Measurements from ENCODE around the gene ANKRD13B.
"Not testable (repeated sequence)": the region's sequence is repeated elsewhere in the genome, so short reads cannot be mapped to it uniquely, and the experiment has no call there.

Gene ANKRD13B

GRCh38 chr17:29592850-29593551, at the start of gene ANKRD13B:
Gene ANKRD13B (plus strand): TSS chr17:29593132. CDS start chr17:29593622, 490 bp downstream.
- peak in 48 of 56 donors; percentile 28 to 83 (median 62) for DNase-seq

- DNase-seq = no peak
Observed at GRCh38 chr17:29544066-29544465, 48.9 kb upstream of the ANKRD13B start.

GRCh38 chr17:29546085-29546484, 46.8 kb upstream of the ANKRD13B start:
- DNase-seq = no peak

DNA sequence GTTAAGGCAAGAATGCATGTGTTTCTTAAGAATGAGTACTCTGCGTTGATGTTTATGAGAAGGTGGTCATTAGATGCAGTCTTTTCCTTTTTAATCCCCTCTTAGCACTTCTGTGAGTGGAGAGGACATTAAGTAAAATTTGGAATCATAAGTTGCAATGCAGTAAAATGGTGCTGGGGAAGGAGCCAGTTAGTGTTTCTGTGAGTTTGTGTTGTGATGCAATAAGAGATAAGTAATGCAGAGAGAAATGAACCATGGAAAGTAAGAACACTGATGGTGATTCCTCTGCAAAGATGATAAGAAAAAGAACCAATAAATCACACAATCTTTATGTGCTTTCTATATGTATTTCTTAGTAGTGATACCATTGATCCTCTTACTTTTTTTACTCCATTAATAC, 46.1 kb upstream of the ANKRD13B start:
- no peak for DNase-seq

DNA sequence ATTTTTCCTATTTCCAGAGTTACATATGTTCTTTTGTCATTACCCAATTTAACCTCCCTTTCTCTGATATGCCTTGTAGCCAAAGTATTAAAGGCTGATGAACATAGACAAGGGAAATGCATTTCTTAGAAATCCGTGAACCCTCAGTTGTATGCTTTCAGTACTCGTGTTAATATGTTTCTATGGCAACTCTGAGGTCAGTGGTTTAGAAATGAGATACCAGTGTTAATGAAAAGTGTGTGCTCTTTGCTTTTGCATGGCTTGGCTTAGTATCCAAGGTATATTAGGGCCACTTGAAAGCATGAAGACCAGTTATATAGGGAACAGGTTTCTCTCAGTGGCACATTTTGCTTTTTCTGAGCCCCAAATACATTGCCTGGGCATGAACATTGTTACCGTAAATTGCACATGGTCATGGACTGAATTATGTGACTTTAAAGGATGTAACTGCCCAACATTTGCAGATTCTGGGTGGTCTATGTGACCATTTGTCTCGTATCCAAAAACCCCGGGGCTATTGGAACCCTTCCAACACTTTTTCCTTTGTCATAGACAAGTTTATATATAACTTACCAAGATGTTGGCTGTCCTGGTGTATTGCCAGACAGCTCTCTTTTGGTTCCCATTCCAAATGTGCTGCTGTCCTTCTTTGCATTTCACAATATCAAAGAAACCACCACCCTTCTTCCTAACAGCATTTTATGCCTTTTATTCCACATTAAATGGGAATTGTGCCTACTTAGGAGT, 43.6 kb upstream of the ANKRD13B start:
- no peak for DNase-seq

DNA sequence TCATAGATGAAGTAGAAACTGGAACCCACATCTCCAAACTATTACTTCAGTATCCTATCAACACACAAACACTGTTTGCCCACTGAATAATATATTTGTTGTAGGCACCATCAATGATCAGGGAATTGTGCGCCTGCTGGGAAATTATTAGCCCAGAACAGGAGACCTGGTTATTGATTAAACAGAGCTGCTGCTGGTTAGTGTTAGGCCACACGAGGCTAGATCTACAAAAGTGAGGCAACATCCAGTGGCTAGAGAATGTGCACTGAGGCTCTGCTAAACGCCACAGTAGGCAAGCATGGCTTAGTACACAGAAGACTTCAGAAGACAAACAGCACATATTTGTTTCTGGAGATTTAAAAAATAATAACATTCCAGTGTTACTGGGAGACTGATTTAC, 37.1 kb upstream of the ANKRD13B start:
- no peak for DNase-seq

GRCh38 chr17:29557085-29557738, 35.7 kb upstream of the ANKRD13B start:
- no peak for DNase-seq

DNA sequence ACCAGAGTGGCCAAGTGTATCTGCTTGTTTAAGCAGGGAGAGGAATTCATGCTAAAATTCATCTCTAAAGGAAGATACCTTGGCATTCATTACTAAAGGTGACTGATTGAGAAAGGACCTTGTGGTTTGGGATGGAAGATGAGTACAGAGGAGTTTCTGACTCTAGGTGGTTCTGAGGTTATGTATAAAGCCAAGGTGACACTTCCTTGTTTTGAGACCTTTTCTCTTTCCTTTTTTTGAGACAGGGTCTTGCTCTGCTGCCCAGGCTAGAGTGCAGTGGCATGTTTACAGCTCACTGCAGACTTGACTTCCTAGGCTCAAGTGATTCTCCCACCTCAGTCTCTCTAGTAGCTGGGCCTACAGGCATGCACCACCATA, 35.2 kb upstream of the ANKRD13B start:
- DNase-seq = no peak

DNA sequence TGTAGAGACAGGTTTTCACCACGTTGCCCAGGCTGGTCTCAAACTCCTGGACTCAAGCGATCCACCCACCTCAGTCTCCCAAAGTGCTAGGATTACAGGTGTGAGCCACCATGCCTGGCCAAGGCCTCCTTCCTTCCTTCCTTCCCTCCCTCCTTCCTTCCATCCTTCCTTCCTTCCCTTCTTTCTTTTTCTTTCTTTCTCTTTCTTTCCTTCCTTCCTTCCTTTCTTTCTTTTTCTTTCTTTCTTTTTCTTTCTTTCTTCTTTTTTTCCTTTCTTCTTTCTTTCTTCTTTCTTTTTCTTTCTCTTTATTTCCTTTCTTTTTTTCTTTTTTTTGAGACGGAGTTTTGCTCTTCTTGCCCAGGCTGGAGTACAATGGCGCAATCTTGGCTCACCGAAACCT, 34.8 kb upstream of the ANKRD13B start:
- not testable (repeated sequence) for DNase-seq

DNA sequence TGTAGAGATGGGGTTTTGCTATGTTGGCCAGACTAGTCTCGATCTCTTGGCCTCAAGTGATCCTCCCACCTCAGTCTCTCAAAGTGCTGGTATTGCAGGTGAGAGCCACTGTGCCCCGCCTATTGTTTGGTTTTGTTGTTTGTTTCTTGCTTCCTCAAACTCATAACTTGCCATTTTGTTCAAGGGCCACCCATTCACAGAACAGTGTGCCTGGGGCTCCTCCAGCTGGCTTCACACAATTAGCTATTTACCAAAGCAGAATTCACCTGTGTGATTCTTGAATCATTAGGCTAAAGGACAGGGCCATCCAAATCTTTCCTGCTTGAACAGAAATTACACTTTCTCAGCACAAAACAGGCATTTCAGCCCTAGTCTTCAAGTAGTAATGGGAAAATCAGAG, 33.3 kb upstream of the ANKRD13B start:
- no peak for DNase-seq

DNA sequence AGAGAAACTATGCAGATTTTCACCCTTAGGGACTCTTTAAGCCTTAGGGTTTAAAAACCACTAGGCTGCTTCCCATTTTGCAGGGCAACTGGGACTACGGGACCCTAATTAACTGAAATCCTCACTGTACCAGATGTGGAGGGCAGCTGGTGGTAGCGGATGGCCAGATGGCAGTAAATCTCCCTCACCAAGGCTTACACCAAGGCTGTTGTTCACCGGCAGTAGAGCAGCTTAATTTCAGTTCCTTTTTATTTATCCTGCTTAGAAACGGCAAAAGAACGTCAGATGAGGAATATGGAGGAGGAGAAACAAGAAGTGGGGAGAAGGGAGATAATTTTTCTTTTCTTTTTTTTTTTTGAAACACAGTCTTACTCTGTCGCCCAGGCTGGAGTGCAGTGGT, 32.6 kb upstream of the ANKRD13B start:
- no peak for DNase-seq

DNA sequence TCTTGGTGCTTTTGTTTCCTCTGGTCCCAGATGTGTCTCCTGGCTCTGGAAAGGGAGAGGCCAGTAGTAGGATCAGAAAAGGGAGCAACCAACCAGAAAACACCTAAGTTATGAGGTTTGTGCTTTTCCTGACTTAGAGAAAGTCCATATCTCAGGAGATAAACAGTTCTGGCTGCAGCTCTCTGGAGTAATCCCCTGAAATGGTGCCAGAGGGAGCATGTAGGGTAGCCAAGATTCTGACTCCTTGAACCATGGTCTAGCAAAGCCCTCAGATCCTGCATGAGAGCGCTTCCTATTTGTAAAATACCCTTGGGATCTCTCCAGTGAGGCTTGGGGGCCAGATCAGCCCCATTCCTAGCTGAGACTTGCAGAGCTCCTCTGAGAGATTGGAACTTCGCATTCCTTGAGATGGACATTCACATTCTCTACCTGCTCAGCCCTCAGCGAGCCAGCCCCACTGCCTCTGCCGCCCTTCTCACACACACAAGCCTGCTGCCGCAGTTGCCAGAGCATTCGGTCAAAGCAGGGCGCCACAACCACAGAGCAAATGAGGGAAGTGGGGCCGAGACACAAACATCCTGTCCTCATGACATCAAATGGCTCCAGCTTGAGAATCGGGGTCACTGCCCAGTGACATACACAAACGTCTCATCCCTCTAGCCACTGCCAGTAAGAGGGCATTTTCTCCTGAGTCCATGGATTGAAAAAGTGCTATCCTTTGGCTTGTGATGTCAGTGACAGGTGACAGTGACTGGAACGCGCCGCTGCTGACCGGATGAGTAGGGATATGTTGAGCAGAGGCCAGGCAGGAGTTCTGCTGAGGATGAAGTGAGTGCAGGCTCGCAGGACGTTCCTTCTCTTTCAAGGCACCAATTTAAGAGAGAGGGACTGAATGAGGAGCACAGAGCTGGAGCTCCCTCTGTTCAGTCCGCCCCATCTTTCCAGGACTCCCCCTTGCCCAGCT, 31.1 kb upstream of the ANKRD13B start:
- peak in 1 of 56 donors; percentile 10 for DNase-seq

DNA sequence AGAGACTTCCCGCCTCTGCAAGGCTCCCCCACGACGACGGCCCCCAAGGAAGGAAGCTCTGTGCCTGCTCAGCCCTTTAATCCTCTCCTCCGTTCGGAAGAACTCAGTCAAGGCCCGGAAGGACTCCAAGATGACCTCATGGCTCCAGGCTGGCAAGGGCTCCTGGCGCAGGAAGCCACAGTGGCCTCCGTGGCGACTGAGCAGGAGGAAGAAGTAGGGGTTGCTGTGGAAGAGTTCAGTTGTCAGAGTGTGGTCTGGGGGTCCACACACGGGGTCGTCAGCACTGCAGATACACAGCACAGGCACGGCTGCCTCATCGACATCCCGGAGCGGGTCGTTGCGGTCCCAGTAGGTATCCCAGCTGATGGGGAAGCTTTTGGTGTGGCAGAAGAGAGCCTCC, 30.3 kb upstream of the ANKRD13B start:
- DNase-seq = no peak

DNA sequence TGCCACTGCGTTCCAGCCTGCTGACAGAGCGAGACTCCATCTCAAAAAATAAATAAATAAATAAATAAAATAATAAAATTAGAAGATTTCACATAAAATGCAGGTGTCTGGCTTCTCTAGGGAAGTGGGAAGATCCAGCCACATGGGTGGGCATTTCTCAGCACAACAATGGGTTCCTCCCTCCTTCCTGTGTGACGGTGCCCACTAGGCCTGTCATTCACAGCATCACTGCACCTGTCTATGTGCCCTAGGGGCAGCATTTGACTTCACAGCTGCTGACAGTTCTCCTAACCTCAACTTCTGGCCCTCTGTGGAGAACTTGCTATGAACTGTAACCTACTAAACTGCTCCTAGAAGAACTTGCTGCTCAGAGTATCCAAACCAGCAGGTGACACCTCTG, 29.1 kb upstream of the ANKRD13B start:
- no peak for DNase-seq

DNA sequence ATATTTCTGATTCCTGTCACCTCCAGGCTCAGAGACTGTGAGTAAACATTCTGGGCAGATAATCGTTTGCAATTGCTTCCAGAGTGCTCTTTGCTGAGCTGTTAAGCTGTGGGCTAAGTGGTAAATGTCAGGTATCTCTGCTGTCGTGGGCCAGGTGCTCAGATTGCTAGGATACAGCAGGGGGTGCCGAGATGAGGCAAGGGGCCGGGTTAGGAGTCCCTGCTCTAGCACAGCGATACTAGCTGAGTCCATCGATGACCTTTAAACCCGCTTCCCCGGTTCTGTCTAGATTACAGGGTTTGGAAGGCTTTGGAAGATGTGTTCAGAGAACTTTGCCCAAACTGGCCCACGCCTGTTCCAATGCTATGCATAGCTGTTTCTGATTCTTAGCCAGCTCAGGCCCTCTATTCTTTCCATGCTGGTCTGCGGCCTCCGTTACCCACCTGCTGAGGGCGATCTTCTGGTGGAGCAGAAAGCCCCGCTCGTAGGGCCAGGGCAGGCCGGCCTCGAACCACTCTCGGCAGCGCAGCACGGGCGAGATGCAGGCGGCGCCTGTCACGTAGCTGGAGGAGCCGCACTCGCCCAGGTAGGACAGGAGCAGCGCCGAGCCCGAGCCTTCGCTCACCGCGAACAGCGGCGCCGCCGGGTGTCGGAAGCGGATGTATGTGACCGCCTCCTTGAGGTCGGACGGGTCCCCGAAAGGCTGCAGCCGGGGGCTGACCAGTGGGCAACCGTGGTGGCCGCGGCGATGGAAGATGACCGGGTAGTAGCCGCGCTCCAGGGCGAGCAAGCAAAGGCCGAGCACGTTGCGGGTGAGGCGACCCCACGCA, 27.1 kb upstream of the ANKRD13B start:
- no peak for DNase-seq

DNA sequence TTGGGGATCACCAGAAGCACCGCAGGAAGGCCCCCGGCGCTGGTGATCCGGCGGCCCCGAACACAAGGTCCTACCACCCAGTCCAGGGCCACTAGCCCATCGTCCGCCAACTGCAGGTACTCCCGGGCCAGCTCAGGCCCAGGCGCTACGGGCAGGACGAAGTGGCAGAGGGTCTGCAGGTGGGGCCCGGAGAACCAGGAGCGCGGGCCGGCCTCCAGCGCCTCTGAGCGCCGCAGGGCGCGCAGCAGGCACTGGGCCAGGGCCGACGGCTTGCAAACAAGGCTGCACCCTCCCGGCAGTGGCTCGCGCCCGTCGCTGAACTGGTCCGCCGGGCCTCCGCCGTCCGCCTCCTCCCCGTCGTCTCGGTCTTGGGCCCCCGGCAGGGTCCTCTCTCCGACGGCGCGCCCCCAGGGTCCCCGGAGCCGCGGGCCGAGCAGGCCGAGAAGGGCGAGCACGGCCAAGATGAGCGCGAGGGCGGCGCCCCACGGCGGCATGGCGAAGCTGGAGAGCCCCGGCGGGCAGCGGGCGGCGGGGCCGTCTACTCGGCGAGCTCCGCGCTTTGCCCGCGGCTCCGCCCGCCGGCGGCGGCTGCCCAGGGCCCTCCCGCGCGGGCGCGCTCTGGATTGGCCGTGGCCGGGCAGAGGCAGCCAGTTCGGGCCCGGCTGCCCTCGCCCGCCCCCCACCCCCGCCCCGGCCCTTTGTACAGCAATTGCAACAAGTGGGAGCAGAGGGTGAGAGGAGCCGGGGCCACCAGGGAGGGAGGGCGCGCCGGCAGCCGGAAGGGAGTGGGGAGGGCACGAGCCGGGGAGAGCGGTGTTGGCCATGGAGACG, 26.2 kb upstream of the ANKRD13B start, which contains the start of gene ABHD15:
TSS of gene ABHD15 (minus strand) at position 565 of the 831 bp plus-strand sequence. CDS start at position 494, 71 bp downstream.
- peak in 34 of 56 donors; percentile 29 to 75 (median 50) for DNase-seq

- no peak for DNase-seq
Observed at GRCh38 chr17:29567304-29567553, 25.7 kb upstream of the ANKRD13B start.

DNA sequence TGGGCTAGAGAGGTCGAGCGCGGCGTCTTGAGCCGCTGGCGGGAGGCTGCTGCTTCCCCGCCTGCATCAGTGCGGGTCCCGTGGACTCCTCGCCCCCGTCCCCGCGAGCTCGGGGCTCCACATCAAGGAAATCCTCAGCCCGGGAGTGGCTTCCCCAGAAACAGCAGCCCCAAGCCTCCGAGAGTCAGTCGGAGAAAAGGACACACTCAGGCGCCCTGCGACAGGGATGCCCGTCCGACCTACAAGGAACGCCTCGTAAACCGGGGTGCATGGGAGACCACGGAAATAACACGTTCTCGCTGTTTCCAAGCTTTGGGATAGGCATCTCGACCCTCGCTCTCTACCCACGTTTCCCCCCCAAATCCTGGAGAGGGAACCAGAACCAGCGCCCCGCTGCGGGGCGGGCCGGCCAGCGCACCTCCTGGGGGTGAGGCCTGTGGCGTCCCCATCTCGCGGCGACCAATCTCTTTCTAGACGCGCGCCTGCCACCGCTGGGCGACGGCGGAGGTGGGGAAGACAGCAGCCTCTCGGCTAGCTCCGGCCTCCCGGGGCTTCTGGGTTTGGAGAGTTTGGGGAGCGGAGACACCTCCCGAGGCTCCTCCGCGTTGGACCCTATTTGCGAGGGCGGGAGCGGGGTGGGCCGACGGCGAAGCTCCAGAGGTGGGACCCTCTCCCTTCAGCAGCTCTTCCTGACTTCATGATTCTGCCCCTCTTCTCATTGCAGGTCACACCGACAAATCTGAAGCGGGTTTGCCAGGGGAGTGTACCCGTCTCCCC, 25.2 kb upstream of the ANKRD13B start:
- DNase-seq = peak in 11 of 56 donors; percentile 30 to 72 (median 48)

Measured in nucleus accumbens (tissue), 56 donors.